HEK293 (cell line): ENCODE results near the gene TSBP1.
"Not testable (repeated sequence)": the region's sequence is repeated elsewhere in the genome, so short reads cannot be mapped to it uniquely, and the experiment has no call there.

Source experiments
- CTCF ChIA-PET: fragments of 350-600 bp; formaldehyde crosslinking; extraction: SDS; loops from one replicate; lab custom pipeline; 2021; ENCODE audit warnings: antibody characterized with exemption; lab: Yijun Ruan, JAX
- POLR2A ChIA-PET: fragments of 300-600 bp; formaldehyde crosslinking; extraction: SDS; loops from one replicate; lab custom pipeline; 2020; ENCODE audit warnings: antibody characterized with exemption, inconsistent platforms; lab: Yijun Ruan, JAX
- H3K27ac ChIP-seq: fragments of 200-500 bp; sonication (Bioruptor generic); 2 replicates; pipeline ENCODE4 v1.5.1; 2014; ENCODE audit warnings: low read depth, low read length, control low read depth, inconsistent platforms; ENCODE audit errors: extremely low read depth
- H3K36me3 ChIP-seq, 2 experiments: fragments of 200-500 bp in 1 of 2; sonication (Bioruptor generic) in 1 of 2; 1 replicate in 1 of 2; 2 replicates in 1 of 2; pipeline ENCODE4 v1.5.1; 2014 to 2017; ENCODE audit warnings: inconsistent platforms in 2 of 2, low read length in 2 of 2; ENCODE audit not compliant: control insufficient read depth in 2 of 2, insufficient read depth in 1 of 2
- H3K4me1 ChIP-seq: fragments of 200-500 bp; sonication (Bioruptor generic); 2 replicates; pipeline ENCODE4 v1.5.1; 2014; ENCODE audit warnings: mild to moderate bottlenecking, low read length, inconsistent platforms; ENCODE audit not compliant: control insufficient read depth, insufficient read depth
- H3K4me3 ChIP-seq: 2 replicates; pipeline ENCODE4 v1.5.1; 2011; ENCODE audit warnings: low read depth, mild to moderate bottlenecking, control low read depth, low read length, moderate library complexity
- H3K9me3 ChIP-seq: fragments of 200-500 bp; sonication (Bioruptor generic); 2 replicates; pipeline ENCODE4 v1.5.1; 2014; ENCODE audit warnings: low read depth, low read length, inconsistent platforms; ENCODE audit not compliant: control insufficient read depth, insufficient read depth
- KLF10 ChIP-seq: fragments of 450-650 bp; IDR thresholded peaks from 2 replicates; pipeline ENCODE4 v1.5.1; 2018; ENCODE audit warnings: missing biosample characterization, mild to moderate bottlenecking, missing genetic modification characterization
- MEIS1 ChIP-seq: sonication (generic); formaldehyde crosslinking; IDR thresholded peaks from 2 replicates; pipeline ENCODE4 v1.8.1; 2022; ENCODE audit warnings: missing genetic modification reagents, mild to moderate bottlenecking, borderline replicate concordance
- PRDM1 ChIP-seq: fragments of 450-650 bp; formaldehyde crosslinking; IDR thresholded peaks from 2 replicates; pipeline ENCODE4; 2016; ENCODE audit warnings: missing biosample characterization, missing genetic modification characterization
- SETDB1 ChIP-seq: IDR thresholded peaks from one replicate; pipeline ENCODE4 v1.6.1; 2017; ENCODE audit warnings: mild to moderate bottlenecking, low read length, moderate library complexity, mixed read lengths; ENCODE audit not compliant: insufficient read length
- WT1 ChIP-seq: fragments of 450-650 bp; formaldehyde crosslinking; IDR thresholded peaks from 2 replicates; pipeline ENCODE4 v1.5.1; 2016; ENCODE audit warnings: missing biosample characterization, missing genetic modification characterization
- ZFP41 ChIP-seq: fragments of 450-650 bp; formaldehyde crosslinking; IDR thresholded peaks from 2 replicates; pipeline ENCODE4 v1.5.1; 2016; ENCODE audit warnings: missing biosample characterization, missing genetic modification characterization, borderline replicate concordance
- ZNF112 ChIP-seq: fragments of 450-650 bp; formaldehyde crosslinking; IDR thresholded peaks from 2 replicates; pipeline ENCODE4 v1.5.0; 2017; ENCODE audit warnings: missing biosample characterization, missing genetic modification characterization
- ZNF121 ChIP-seq: fragments of 450-650 bp; formaldehyde crosslinking; IDR thresholded peaks from 2 replicates; pipeline ENCODE4 v1.5.1; 2016; ENCODE audit warnings: missing biosample characterization, missing genetic modification characterization
- ZNF140 ChIP-seq: fragments of 450-650 bp; formaldehyde crosslinking; IDR thresholded peaks from 2 replicates; pipeline ENCODE4 v1.5.1; 2016; ENCODE audit warnings: missing biosample characterization, missing genetic modification characterization
- ZNF174 ChIP-seq: fragments of 450-650 bp; formaldehyde crosslinking; IDR thresholded peaks from 2 replicates; pipeline ENCODE4 v1.5.0; 2017; ENCODE audit warnings: missing biosample characterization, mild to moderate bottlenecking, missing genetic modification characterization
- ZNF19 ChIP-seq: fragments of 450-650 bp; formaldehyde crosslinking; IDR thresholded peaks from 2 replicates; pipeline ENCODE4; 2016; ENCODE audit warnings: missing biosample characterization, missing genetic modification characterization, low read depth
- ZNF266 ChIP-seq: fragments of 450-650 bp; formaldehyde crosslinking; IDR thresholded peaks from 2 replicates; pipeline ENCODE4 v1.5.1; 2016; ENCODE audit warnings: missing biosample characterization, missing genetic modification characterization, low read depth
- ZNF324 ChIP-seq: fragments of 450-650 bp; formaldehyde crosslinking; IDR thresholded peaks from 2 replicates; pipeline ENCODE4 v1.5.1; 2016; ENCODE audit warnings: missing biosample characterization, missing genetic modification characterization
- ZNF341 ChIP-seq: fragments of 450-650 bp; formaldehyde crosslinking; IDR thresholded peaks from 2 replicates; pipeline ENCODE4; 2016; ENCODE audit warnings: low read depth, missing biosample characterization, missing genetic modification characterization
- ZNF530 ChIP-seq: fragments of 450-650 bp; formaldehyde crosslinking; IDR thresholded peaks from 2 replicates; pipeline ENCODE4 v1.5.1; 2016; ENCODE audit warnings: low read depth, missing biosample characterization, missing genetic modification characterization
- ZNF558 ChIP-seq: fragments of 450-650 bp; formaldehyde crosslinking; IDR thresholded peaks from 2 replicates; pipeline ENCODE4 v1.5.1; 2016; ENCODE audit warnings: missing biosample characterization, missing genetic modification characterization
- ZNF677 ChIP-seq: fragments of 450-650 bp; IDR thresholded peaks from 2 replicates; pipeline ENCODE4 v1.5.0; 2018; ENCODE audit warnings: missing biosample characterization, mild to moderate bottlenecking, missing genetic modification characterization, moderate library complexity
- ZNF76 ChIP-seq: fragments of 450-650 bp; formaldehyde crosslinking; IDR thresholded peaks from 2 replicates; pipeline ENCODE4; 2016; ENCODE audit warnings: low read depth, missing biosample characterization, missing genetic modification characterization, borderline replicate concordance
- ZSCAN23 ChIP-seq: fragments of 450-650 bp; formaldehyde crosslinking; IDR thresholded peaks from 2 replicates; pipeline ENCODE4 v1.5.1; 2016; ENCODE audit warnings: missing biosample characterization, missing genetic modification characterization
- ZSCAN30 ChIP-seq: fragments of 450-650 bp; IDR thresholded peaks from 2 replicates; pipeline ENCODE4 v1.5.1; 2018; ENCODE audit warnings: missing biosample characterization, mild to moderate bottlenecking, missing genetic modification characterization, moderate library complexity
- TF ChIP-seq, protein P1 (sequence below): fragments of 450-650 bp; formaldehyde crosslinking; IDR thresholded peaks from 2 replicates; pipeline ENCODE4 v1.5.1; 2016; ENCODE audit warnings: missing biosample characterization, missing genetic modification characterization, borderline replicate concordance
- TF ChIP-seq, protein P2 (sequence below): fragments of 450-650 bp; formaldehyde crosslinking; IDR thresholded peaks from 2 replicates; pipeline ENCODE4 v1.5.1; 2017; ENCODE audit warnings: missing biosample characterization, missing genetic modification characterization

Gene TSBP1

DNA sequence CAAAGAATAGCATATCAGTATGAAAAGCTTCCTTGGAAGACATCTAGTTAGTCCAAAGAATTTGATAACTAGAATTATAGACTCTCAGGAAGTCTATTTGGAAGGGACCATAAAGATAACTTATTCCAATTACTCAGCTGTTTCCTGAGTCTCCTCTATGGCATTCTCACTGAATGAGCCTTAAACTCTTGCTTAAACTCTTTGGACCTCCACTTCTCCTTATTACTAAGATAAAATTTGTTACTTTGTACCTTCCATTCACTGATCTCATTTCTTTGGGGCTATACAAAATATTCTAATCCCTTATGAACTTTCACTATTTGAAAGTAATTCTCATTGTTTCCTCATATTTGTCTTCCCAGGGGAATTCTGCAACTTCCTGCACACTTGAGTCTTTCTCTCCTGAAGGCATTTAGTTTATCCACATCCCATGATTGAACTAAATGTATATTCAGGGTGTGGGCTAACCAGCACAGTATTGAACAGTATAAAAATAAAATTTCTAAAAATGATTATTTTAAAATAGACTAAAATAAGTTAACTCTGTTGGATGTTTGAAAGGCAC, 80.7 kb downstream of the TSBP1 start:
- TF ChIP-seq ZSCAN23 (tag by site-specific recombination), result no peak
- TF ChIP-seq ZNF76 (tag by site-specific recombination), result no peak
- 0 out of 2 replicates have a peak, but pooled peaks have one; percentile 26 for TF ChIP-seq PRDM1 (tag by site-specific recombination)
- TF ChIP-seq, all 188 proteins: peak for 1
- Histone ChIP-seq H3K9me3 (no peaks in the 10 kb centered on the region), H3K4me3 (no peak overlapping the region), H3K27ac (no peak overlapping the region), H3K4me1 (no peaks in the 10 kb centered on the region; the same call in 1 of the 2 replicates), H3K36me3 (no peaks in the 10 kb centered on the region)
- ChIA-PET POLR2A (no interaction called here), CTCF (interaction anchor here (0.7 kb wide), 1 partner anchor 643 kb away, joined by 3 read pairs; no protein-coding TSS in a partner anchor)

- TF ChIP-seq ZNF140 (no peak), ZNF266 (no peak), ZNF19 (tag by site-specific recombination) (no peak), ZNF341 (tag by site-specific recombination) (no peak), ZNF174 (tag by site-specific recombination) (no peak), ZNF121 (tag by site-specific recombination) (no peak), ZNF677 (no peak), ZSCAN30 (tag by site-specific recombination) (no peak)
- TF ChIP-seq, protein P1, sequence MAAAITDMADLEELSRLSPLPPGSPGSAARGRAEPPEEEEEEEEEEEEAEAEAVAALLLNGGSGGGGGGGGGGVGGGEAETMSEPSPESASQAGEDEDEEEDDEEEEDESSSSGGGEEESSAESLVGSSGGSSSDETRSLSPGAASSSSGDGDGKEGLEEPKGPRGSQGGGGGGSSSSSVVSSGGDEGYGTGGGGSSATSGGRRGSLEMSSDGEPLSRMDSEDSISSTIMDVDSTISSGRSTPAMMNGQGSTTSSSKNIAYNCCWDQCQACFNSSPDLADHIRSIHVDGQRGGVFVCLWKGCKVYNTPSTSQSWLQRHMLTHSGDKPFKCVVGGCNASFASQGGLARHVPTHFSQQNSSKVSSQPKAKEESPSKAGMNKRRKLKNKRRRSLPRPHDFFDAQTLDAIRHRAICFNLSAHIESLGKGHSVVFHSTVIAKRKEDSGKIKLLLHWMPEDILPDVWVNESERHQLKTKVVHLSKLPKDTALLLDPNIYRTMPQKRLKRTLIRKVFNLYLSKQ (tag by site-specific recombination), result no peak
- TF ChIP-seq, protein P2, sequence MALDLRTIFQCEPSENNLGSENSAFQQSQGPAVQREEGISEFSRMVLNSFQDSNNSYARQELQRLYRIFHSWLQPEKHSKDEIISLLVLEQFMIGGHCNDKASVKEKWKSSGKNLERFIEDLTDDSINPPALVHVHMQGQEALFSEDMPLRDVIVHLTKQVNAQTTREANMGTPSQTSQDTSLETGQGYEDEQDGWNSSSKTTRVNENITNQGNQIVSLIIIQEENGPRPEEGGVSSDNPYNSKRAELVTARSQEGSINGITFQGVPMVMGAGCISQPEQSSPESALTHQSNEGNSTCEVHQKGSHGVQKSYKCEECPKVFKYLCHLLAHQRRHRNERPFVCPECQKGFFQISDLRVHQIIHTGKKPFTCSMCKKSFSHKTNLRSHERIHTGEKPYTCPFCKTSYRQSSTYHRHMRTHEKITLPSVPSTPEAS (tag by site-specific recombination), result no peak
- H3K9me3 ChIP-seq, result no peaks in the 10 kb centered on the region
- H3K27ac ChIP-seq, result no peak overlapping the region
- no peaks in the 10 kb centered on the region for H3K36me3 ChIP-seq
- ChIA-PET POLR2A (no interaction called here), CTCF (interaction anchor here (0.5 to 0.7 kb wide), 2 partner anchors 42 to 687 kb away, joined by 3 read pairs; no protein-coding TSS in a partner anchor)
- no peak overlapping the region for H3K4me3 ChIP-seq
- H3K4me1 ChIP-seq, result no peaks in the 10 kb centered on the region
Measured at GRCh38 chr6:32288426-32288825, 83.3 kb downstream of the TSBP1 start.

DNA sequence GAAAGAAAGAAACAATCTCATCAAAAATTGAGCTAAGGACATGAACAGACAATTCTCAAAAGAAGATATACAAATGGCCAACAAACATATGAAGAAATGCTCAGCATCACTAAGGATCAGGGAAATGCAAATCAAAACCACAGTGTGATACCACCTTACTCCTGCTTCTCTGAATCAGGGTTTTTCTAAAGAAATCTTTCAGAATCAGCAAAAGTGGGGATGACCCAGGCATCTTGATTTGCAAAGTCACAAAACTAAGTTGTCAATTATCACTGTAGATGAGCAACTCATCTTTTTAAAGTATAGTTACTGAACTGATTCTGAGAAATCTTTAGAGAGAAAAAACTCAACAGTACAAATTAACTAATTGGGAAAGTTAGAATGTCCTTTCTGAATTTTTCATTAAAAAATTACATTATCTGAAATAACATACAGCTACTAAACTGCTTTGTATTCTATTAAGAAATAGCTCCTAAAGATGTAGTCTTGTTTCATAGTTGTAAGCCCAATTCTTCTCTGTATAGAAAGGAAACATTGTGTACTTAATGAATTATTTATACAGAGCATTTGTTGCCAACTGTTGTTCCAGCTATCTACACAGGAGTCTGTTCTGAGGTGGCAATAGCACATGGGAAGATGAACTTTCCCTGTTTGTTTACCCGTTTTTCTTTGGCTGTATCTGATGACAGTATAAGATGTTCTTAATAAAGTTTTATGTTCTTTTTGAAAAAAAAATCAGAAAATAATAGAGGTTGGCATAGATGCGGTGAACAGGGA, 97.7 kb downstream of the TSBP1 start:
- H3K9me3 ChIP-seq, H3K36me3 ChIP-seq, H3K4me1 ChIP-seq, POLR2A ChIA-PET, H3K27ac ChIP-seq, H3K4me3 ChIP-seq: not testable (repeated sequence)
- CTCF ChIA-PET, result interaction anchor here (0.5 to 1.7 kb wide), 4 partner anchors 10 to 64 kb away, joined by 3 to 5 read pairs (median 4); no protein-coding TSS in a partner anchor

GRCh38 chr6:32271429-32271828, 100.3 kb downstream of the TSBP1 start:
- POLR2A ChIA-PET, result no interaction called here
- TF ChIP-seq MEIS1, result no peak
- no peak for TF ChIP-seq WT1 (tag by site-specific recombination)
- no peak for TF ChIP-seq ZFP41 (tag by site-specific recombination)
- TF ChIP-seq SETDB1, result no peak
- TF ChIP-seq KLF10, result no peak
- no peak for TF ChIP-seq ZNF112 (tag by site-specific recombination)
- TF ChIP-seq ZNF530 (tag by site-specific recombination), result no peak
- TF ChIP-seq ZNF558, result no peak
- no peak for TF ChIP-seq ZNF324
- TF ChIP-seq, all 188 proteins: peak for 0
- no peaks in the 10 kb centered on the region for H3K4me1 ChIP-seq
- H3K4me3 ChIP-seq, result no peak overlapping the region
- no peaks in the 10 kb centered on the region for H3K36me3 ChIP-seq
- no peak overlapping the region for H3K27ac ChIP-seq
- H3K9me3 ChIP-seq, result no peaks in the 10 kb centered on the region
- CTCF ChIA-PET, result interaction anchor here (1.2 to 1.3 kb wide), 2 partner anchors 17 to 142 kb away, joined by 4 read pairs; no protein-coding TSS in a partner anchor

DNA sequence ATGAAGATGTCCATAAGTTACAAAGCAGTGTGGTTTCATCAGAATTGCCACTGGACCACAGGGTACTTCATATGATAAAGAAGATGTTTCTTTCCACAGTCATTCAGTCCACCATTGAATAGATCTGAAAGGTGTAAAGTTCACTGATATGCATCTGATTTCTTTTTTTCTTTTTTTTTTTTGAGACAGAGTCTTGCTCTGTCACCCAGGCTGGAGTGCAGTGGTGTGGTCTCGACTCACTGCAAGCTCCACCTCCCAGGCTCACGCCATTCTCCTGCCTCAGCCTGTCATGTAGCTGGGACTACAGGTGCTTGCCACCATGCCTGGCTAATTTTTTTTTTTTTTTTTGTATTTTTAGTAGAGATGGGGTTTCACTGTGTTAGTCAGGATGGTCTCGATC, 103.2 kb downstream of the TSBP1 start:
- H3K36me3 ChIP-seq, H3K27ac ChIP-seq, H3K4me3 ChIP-seq, H3K4me1 ChIP-seq, POLR2A ChIA-PET, H3K9me3 ChIP-seq: not testable (repeated sequence)
- CTCF ChIA-PET, result interaction anchor here (0.6 to 1.2 kb wide), 5 partner anchors 11 to 567 kb away, joined by 3 to 4 read pairs (median 3); no protein-coding TSS in a partner anchor
